Muscle of back (tissue), 10 donors: ENCODE measurements around the gene GPR155. TPM values are rescaled to one million over a fixed set of nuclear protein-coding genes. Genes with fewer than 3 reads are reported as not detected.

ENCODE experiments used
- polyA plus RNA-seq, 10 donors: library from polyadenylated mRNA; unstranded; fragments of 120-200 nt; gene quantifications; one replicate each; pipeline ENCODE4 v1.2.1, GENCODE V29; 2013; ENCODE audit not compliant: insufficient read length in 10 of 10

The GPR155 gene
- polyA plus RNA-seq, 10 donors: 2.2 to 6.1 (median 4.4) TPM

Other genes with a start within 250 kb of the GPR155 start
- gene OLA1, start 238.5 kb downstream of the GPR155 start, polyA plus RNA-seq: 100 to 1,000 TPM; 179 to 312 (median 227) TPM
- gene SP9, start 152.1 kb downstream of the GPR155 start, polyA plus RNA-seq: 1 to 10 TPM in 1 of 10 donors, under 1 TPM in 9; 0.05 to 2.4 (median 0.37) TPM
- 10 to 100 TPM; 26.2 to 37.5 (median 31.2) TPM for gene SCRN3, start 91.3 kb downstream of the GPR155 start, polyA plus RNA-seq
- gene WIPF1, start 110.8 kb upstream of the GPR155 start, polyA plus RNA-seq: 10 to 100 TPM; 34.7 to 51.3 (median 43.7) TPM